H1 (cell line): ENCODE data around the gene AGFG2. TPM values are rescaled to one million over a fixed set of nuclear protein-coding genes. Genes with fewer than 3 reads are reported as not detected.
A peak's percentile ranks its signal among the peaks of the same experiment; 100 is the strongest.

ENCODE experiments used
- CTCF ChIA-PET: fragments of 300-600 bp; sonication (Branson Sonifier 250); formaldehyde crosslinking; loops from one replicate; lab custom pipeline; 2021; ENCODE audit not compliant: partially characterized antibody; lab: Charles Lee
- POLR2A ChIA-PET: fragments of 300-600 bp; sonication (Branson Sonifier 250); formaldehyde crosslinking; loops from one replicate; lab custom pipeline; 2021; ENCODE audit warnings: inconsistent platforms; ENCODE audit not compliant: partially characterized antibody; lab: Charles Lee
- DNase-seq, 2 experiments: peaks; one replicate each; pipeline versions ENCODE4 v3.0.0 to v3.0.0-alpha.2; 2010 to 2022; ENCODE audit warnings: low spot score in 2 of 2, low read depth in 1 of 2, mixed read lengths in 1 of 2
- FAIRE-seq: peaks from 2 replicates; lab custom pipeline; 2011; peaks lifted over from hg19 to GRCh38; lab: Jason Lieb, UNC
- H2AFZ ChIP-seq: 2 replicates; pipeline ENCODE4 v1.8.1; 2012; ENCODE audit warnings: low read length, inconsistent platforms
- H2AK5ac ChIP-seq: 2 replicates; pipeline ENCODE4 v1.6.1; 2013; ENCODE audit warnings: low read depth, low read length
- H2BK120ac ChIP-seq: replicated peaks from 2 replicates; pipeline ENCODE3; 2013; ENCODE audit warnings: low read depth, low read length, inconsistent platforms
- H2BK12ac ChIP-seq: 2 replicates; pipeline ENCODE4 v1.6.1; 2013; ENCODE audit warnings: low read depth, low read length
- H2BK15ac ChIP-seq: 2 replicates; pipeline ENCODE4 v1.6.1; 2013; ENCODE audit warnings: low read length
- H2BK20ac ChIP-seq: 2 replicates; pipeline ENCODE4 v1.6.1; 2013; ENCODE audit warnings: low read length
- H2BK5ac ChIP-seq: 2 replicates; pipeline ENCODE4 v1.6.1; 2013; ENCODE audit warnings: low read depth, low read length
- H3K14ac ChIP-seq: 2 replicates; pipeline ENCODE4 v1.6.1; 2013; ENCODE audit warnings: inconsistent platforms; ENCODE audit not compliant: insufficient read length
- H3K18ac ChIP-seq: 2 replicates; pipeline ENCODE4 v1.6.1; 2013; ENCODE audit warnings: low read length; ENCODE audit errors: extremely low read depth
- H3K23ac ChIP-seq: 2 replicates; pipeline ENCODE4 v1.6.1; 2013; ENCODE audit warnings: inconsistent platforms; ENCODE audit not compliant: insufficient read length
- H3K23me2 ChIP-seq: 2 replicates; pipeline ENCODE4 v1.6.1; 2013; ENCODE audit warnings: low read depth, low read length
- H3K27ac ChIP-seq: 2 replicates; pipeline ENCODE4 v1.6.1; 2011; ENCODE audit warnings: low read depth, low read length, inconsistent platforms
- H3K27me3 ChIP-seq, 4 experiments: replicated peaks in 1 of 4; 1 replicate in 1 of 4; 2 replicates in 3 of 4; pipeline versions ENCODE4 v1.6.1 to v1.8.1; 2011 to 2013; ENCODE audit warnings: low read length in 3 of 4, mild to moderate bottlenecking in 3 of 4, inconsistent platforms in 2 of 4, mixed read lengths in 2 of 4, moderate library complexity in 1 of 4; ENCODE audit not compliant: control insufficient read depth in 3 of 4, insufficient read depth in 3 of 4; ENCODE audit errors: extremely low read depth in 1 of 4
- H3K36me3 ChIP-seq, 4 experiments: 2 replicates each; pipeline versions ENCODE4 v1.6.1 to v1.8.1; 2011 to 2013; ENCODE audit warnings: mild to moderate bottlenecking in 4 of 4, low read length in 3 of 4, moderate library complexity in 2 of 4, control low read depth in 1 of 4, inconsistent platforms in 1 of 4; ENCODE audit not compliant: insufficient read depth in 4 of 4, control insufficient read depth in 2 of 4
- H3K4ac ChIP-seq: replicated peaks from 2 replicates; pipeline ENCODE3; 2013; ENCODE audit warnings: low read length, low read depth, mixed read lengths, inconsistent platforms; ENCODE audit not compliant: insufficient read length
- H3K4me1 ChIP-seq, 4 experiments: replicated peaks in 1 of 4; 1 replicate in 1 of 4; 2 replicates in 3 of 4; pipeline versions ENCODE4 v1.6.1 to v1.8.1; 2011 to 2013; ENCODE audit warnings: low read length in 3 of 4, inconsistent platforms in 2 of 4, mixed read lengths in 1 of 4; ENCODE audit not compliant: insufficient read depth in 4 of 4, control insufficient read depth in 3 of 4
- H3K4me2 ChIP-seq, 2 experiments: 2 replicates each; pipeline versions ENCODE4 v1.6.1 to v1.8.1; 2011 to 2013; ENCODE audit warnings: low read depth in 2 of 2, low read length in 2 of 2, control low read depth in 1 of 2, inconsistent platforms in 1 of 2, mild to moderate bottlenecking in 1 of 2; ENCODE audit not compliant: insufficient read depth in 1 of 2
- H3K4me3 ChIP-seq, 4 experiments: fragments of 200-600, 300-600 bp in 1 of 4; sonication (generic), shearing (Covaris generic), sonication (Bioruptor Twin) in 1 of 4; 2 replicates each; pipeline versions ENCODE4 v1.5.1 to v1.8.1; 2011 to 2016; ENCODE audit warnings: low read length in 4 of 4, low read depth in 3 of 4, control low read depth in 2 of 4, inconsistent platforms in 2 of 4, mild to moderate bottlenecking in 2 of 4, mixed read lengths in 1 of 4, moderate library complexity in 1 of 4; ENCODE audit not compliant: insufficient read depth in 2 of 4; ENCODE audit errors: extremely low read depth in 1 of 4
- H3K56ac ChIP-seq: replicated peaks from 2 replicates; pipeline ENCODE3; 2013; ENCODE audit warnings: low read depth, mild to moderate bottlenecking, mixed read lengths, low read length, inconsistent platforms; ENCODE audit not compliant: insufficient read length
- H3K79me1 ChIP-seq: 2 replicates; pipeline ENCODE4 v1.6.1; 2013; ENCODE audit warnings: low read depth, low read length, control low read depth
- H3K79me2 ChIP-seq, 2 experiments: 2 replicates each; pipeline versions ENCODE4 v1.6.1 to v1.8.1; 2012 to 2013; ENCODE audit warnings: low read length in 2 of 2, mild to moderate bottlenecking in 2 of 2, inconsistent platforms in 1 of 2; ENCODE audit not compliant: insufficient read depth in 2 of 2, control insufficient read depth in 1 of 2
- H3K9ac ChIP-seq, 4 experiments: replicated peaks in 1 of 4; 1 replicate in 1 of 4; 2 replicates in 3 of 4; pipeline versions ENCODE4 v1.6.1 to v1.8.1; 2011 to 2013; ENCODE audit warnings: low read depth in 3 of 4, low read length in 3 of 4, control low read depth in 2 of 4, mild to moderate bottlenecking in 2 of 4, moderate library complexity in 2 of 4, inconsistent platforms in 1 of 4; ENCODE audit errors: extremely low read depth in 1 of 4
- H3K9me3 ChIP-seq, 2 experiments: 2 replicates each; pipeline versions ENCODE4 v1.6.1 to v1.8.1; 2012 to 2013; ENCODE audit warnings: mild to moderate bottlenecking in 2 of 2, moderate library complexity in 2 of 2, control low read depth in 1 of 2, inconsistent platforms in 1 of 2, low read depth in 1 of 2, low read length in 1 of 2, mixed read lengths in 1 of 2; ENCODE audit not compliant: insufficient read depth in 2 of 2
- H4K20me1 ChIP-seq, 2 experiments: replicated peaks in 1 of 2; 2 replicates each; pipeline versions ENCODE3 to v1.8.1; 2011 to 2013; ENCODE audit warnings: inconsistent platforms in 2 of 2, low read length in 2 of 2, mild to moderate bottlenecking in 1 of 2; ENCODE audit not compliant: insufficient read depth in 2 of 2, control insufficient read depth in 1 of 2
- H4K5ac ChIP-seq: 2 replicates; pipeline ENCODE4 v1.6.1; 2013; ENCODE audit warnings: low read length, low read depth, mixed read lengths, inconsistent platforms; ENCODE audit not compliant: insufficient read length
- H4K8ac ChIP-seq: 2 replicates; pipeline ENCODE4 v1.8.0; 2013; ENCODE audit warnings: mild to moderate bottlenecking, moderate library complexity, low read length, inconsistent platforms; ENCODE audit not compliant: insufficient read depth; ENCODE audit errors: extremely low read depth
- H4K91ac ChIP-seq: replicated peaks from 2 replicates; pipeline ENCODE3; 2013; ENCODE audit warnings: low read length, mixed read lengths, inconsistent platforms; ENCODE audit not compliant: insufficient read length
- BACH1 ChIP-seq: IDR thresholded peaks from 2 replicates; pipeline ENCODE4 v1.6.1; 2012; ENCODE audit warnings: low read length, improper control_type of control experiment
- EGR1 ChIP-seq: IDR thresholded peaks from 2 replicates; pipeline ENCODE4 v1.6.1; 2011; ENCODE audit warnings: low read depth, low read length, borderline replicate concordance
- HDAC2 ChIP-seq, 2 experiments: fragments of 300-600 bp in 1 of 2; sonication (generic) in 1 of 2; IDR thresholded peaks; 2 replicates each; pipeline ENCODE4 v1.6.1; 2011 to 2012; ENCODE audit warnings: low read depth in 2 of 2, low read length in 2 of 2, mild to moderate bottlenecking in 2 of 2, moderate library complexity in 2 of 2, borderline replicate concordance in 1 of 2, inconsistent platforms in 1 of 2
- JUN ChIP-seq: IDR thresholded peaks from 2 replicates; pipeline ENCODE4 v1.6.1; 2011; ENCODE audit warnings: low read depth, mild to moderate bottlenecking, improper control_type of control experiment, low read length
- MAFK ChIP-seq: IDR thresholded peaks from 2 replicates; pipeline ENCODE4 v1.6.1; 2012; ENCODE audit warnings: low read depth, mild to moderate bottlenecking, improper control_type of control experiment, low read length
- POU5F1 ChIP-seq: IDR thresholded peaks from 2 replicates; pipeline ENCODE4 v1.6.1; 2011; ENCODE audit warnings: low read depth, mild to moderate bottlenecking, low read length, moderate library complexity
- RXRA ChIP-seq: IDR thresholded peaks from 2 replicates; pipeline ENCODE4 v1.6.1; 2011; ENCODE audit warnings: low read depth, mild to moderate bottlenecking, low read length, moderate library complexity; ENCODE audit not compliant: insufficient read depth
- TCF12 ChIP-seq: IDR thresholded peaks from 2 replicates; pipeline ENCODE4 v1.6.1; 2011; ENCODE audit warnings: low read depth, mild to moderate bottlenecking, low read length
- TEAD4 ChIP-seq: IDR thresholded peaks from 2 replicates; pipeline ENCODE4 v1.6.1; 2012; ENCODE audit warnings: low read depth, low read length, inconsistent platforms, mixed read lengths
- WGBS, 2 experiments: shearing (Covaris generic) in 1 of 2; methylation state at CpG; one replicate each; pipeline versions ENCODE4 v1.1.6 to v1.1.7; 2013 to 2015; ENCODE audit warnings: low lambda C conversion rate in 2 of 2, mixed read lengths in 2 of 2, inconsistent platforms in 1 of 2, low coverage in 1 of 2, missing lambda C conversion rate in 1 of 2; ENCODE audit not compliant: insufficient replicate concordance in 2 of 2, insufficient coverage in 1 of 2, insufficient read length in 1 of 2; ENCODE audit errors: extremely low coverage in 1 of 2, missing lambda C conversion rate in 1 of 2; 5-methylcytosine and 5-hydroxymethylcytosine counted together
- polyA plus RNA-seq, 7 experiments: library from polyadenylated mRNA; depleted of rRNA in 3 of 7; stranded (reverse) in 5 of 7; unstranded in 2 of 7; fragments of >200 nt in 5 of 7; fragments of 200-250 nt in 2 of 7; gene quantifications; 1 replicate in 5 of 7; 2 replicates in 1 of 7; 4 replicates in 1 of 7; pipeline versions ENCODE4 v1.2.1 to v1.2.3, GENCODE V29; 2011 to 2013; ENCODE audit warnings: missing spikeins in 2 of 7, mixed read lengths in 2 of 7
- total RNA-seq: library from RNA; stranded (reverse); fragmentation: NEBNext Ultra II Directional; extraction: Animal tissue kit (Norgen Biotek cat#: 25700); gene quantifications from 2 replicates; pipeline ENCODE4 v1.2.1, GENCODE V29; 2021
- TF ChIP-seq, protein P1 (sequence below): IDR thresholded peaks from 2 replicates; pipeline ENCODE4 v1.6.1; 2011; ENCODE audit warnings: low read depth, mild to moderate bottlenecking, low read length; ENCODE audit not compliant: insufficient read depth
- TF ChIP-seq, protein P2 (sequence below): IDR thresholded peaks from 2 replicates; pipeline ENCODE4 v1.6.1; 2012; ENCODE audit warnings: inconsistent platforms

The AGFG2 gene
- total and polyA plus RNA-seq, 2 of the 8 experiments (the other 6 are each of a cell fraction or from before 2014, with no cell fraction given), result 7.6 to 11.2 TPM

DNA sequence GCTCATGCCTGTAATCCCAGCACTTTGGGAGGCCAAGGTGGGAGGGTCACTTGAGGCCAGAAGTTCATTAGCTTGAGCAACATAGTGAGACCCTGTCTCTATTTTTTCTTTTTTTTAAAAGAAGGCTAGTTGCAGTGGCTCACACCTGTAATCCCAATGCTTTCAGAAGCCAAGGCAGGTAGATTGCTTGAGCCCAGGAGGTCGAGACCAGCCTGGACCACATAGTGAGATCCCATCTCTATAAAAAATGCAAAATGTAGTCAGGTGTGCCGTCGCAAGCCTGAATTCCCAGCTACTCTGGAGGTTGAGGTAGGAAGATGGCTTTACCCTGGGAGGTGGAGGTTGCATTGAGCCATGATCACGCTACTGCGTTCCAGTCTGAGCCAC lies 47.8 kb upstream of the AGFG2 start:
- WGBS, 2 experiments, result 79% methylated on average over 5 of the region's 5 CpGs; no CpG with 5 or more reads in 1 of the 2 experiments
- ChIA-PET POLR2A (interaction anchor here (1.2 kb wide), 1 partner anchor 47 kb away, joined by 3 read pairs; the partner anchor contains the start of gene AGFG2), CTCF (interaction anchor here (0.6 to 3.7 kb wide), 8 partner anchors 9 to 109 kb away, joined by 3 to 11 read pairs (median 4); no protein-coding TSS in a partner anchor)
- Histone ChIP-seq H2AK5ac (no peak overlapping the region), H3K56ac (no peak overlapping the region), H3K36me3 (peaks cover 0 to 9% (median 0%) of the 10 kb centered on the region in 4 experiments; a peak in 2 of 8 replicates), H2BK20ac (no peak overlapping the region), H4K5ac (no peak overlapping the region), H3K14ac (no peak overlapping the region), H3K4me2 (no peak overlapping the region), H2BK120ac (no peak overlapping the region), H3K9me3 (no peaks in the 10 kb centered on the region), H3K23me2 (peaks cover 7% of the 10 kb centered on the region; the same call in 1 of the 2 replicates), H3K27ac (no peak overlapping the region), H2AFZ (no peak overlapping the region), H2BK12ac (no peak overlapping the region), H3K18ac (no peak overlapping the region), H3K4me3 (no peak overlapping the region), H3K23ac (no peak overlapping the region), H4K8ac (no peak overlapping the region), H3K27me3 (peaks cover 0 to 4% (median 2%) of the 10 kb centered on the region in 4 experiments; a peak in 5 of 7 replicates), H3K9ac (no peak overlapping the region), H4K20me1 (peaks cover 0 to 7% of the 10 kb centered on the region in 2 experiments), H3K4me1 (peaks cover 2 to 20% (median 13%) of the 10 kb centered on the region in 4 experiments), H3K79me2 (no peaks in the 10 kb centered on the region), H3K4ac (no peak overlapping the region), H2BK5ac (no peak overlapping the region), H4K91ac (no peak overlapping the region), H3K79me1 (no peaks in the 10 kb centered on the region), H2BK15ac (peak overlapping the region; percentile 31; the same call in 1 of the 2 replicates)
- FAIRE-seq, result no peak
- TF ChIP-seq MAFK, result no peak
- no peak for TF ChIP-seq POU5F1
- TF ChIP-seq JUN, result no peak
- no peak for TF ChIP-seq BACH1
- TF ChIP-seq RXRA, result no peak
- TF ChIP-seq, protein P1, sequence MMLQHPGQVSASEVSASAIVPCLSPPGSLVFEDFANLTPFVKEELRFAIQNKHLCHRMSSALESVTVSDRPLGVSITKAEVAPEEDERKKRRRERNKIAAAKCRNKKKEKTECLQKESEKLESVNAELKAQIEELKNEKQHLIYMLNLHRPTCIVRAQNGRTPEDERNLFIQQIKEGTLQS, result no peak
- no peak for TF ChIP-seq TCF12
- no peak for TF ChIP-seq HDAC2 (IDR thresholded peaks at IDR 0.05; ENCODE audit: borderline replicate concordance in 1 of 2, low read depth in 2 of 2, low read length in 2 of 2)
- no peak for TF ChIP-seq EGR1
- no peak for TF ChIP-seq TEAD4
- TF ChIP-seq, protein P2, sequence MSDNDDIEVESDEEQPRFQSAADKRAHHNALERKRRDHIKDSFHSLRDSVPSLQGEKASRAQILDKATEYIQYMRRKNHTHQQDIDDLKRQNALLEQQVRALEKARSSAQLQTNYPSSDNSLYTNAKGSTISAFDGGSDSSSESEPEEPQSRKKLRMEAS, result no peak
- no peak for DNase-seq
